Osteoblast (primary cell): ENCODE measurements around the gene SSX2IP. TPM values are rescaled to one million over a fixed set of nuclear protein-coding genes. Genes with fewer than 3 reads are reported as not detected.

Source experiments
- DNase-seq: peaks from one replicate; pipeline ENCODE4 v3.0.0; 2011; ENCODE audit warnings: low spot score, mixed read lengths; ENCODE audit not compliant: insufficient read length; ENCODE audit errors: missing footprints
- H2AFZ ChIP-seq: 2 replicates; pipeline ENCODE4 v1.6.0; 2011; ENCODE audit warnings: mild to moderate bottlenecking, low read length
- H3K27ac ChIP-seq: 2 replicates; pipeline ENCODE4 v1.5.1; 2011; ENCODE audit warnings: mild to moderate bottlenecking, low read depth, low read length, moderate library complexity
- H3K27me3 ChIP-seq: 2 replicates; pipeline ENCODE4 v1.6.0; 2012; ENCODE audit warnings: mild to moderate bottlenecking, control low read depth, inconsistent platforms, low read length, moderate library complexity; ENCODE audit not compliant: insufficient read depth
- H3K36me3 ChIP-seq: 2 replicates; pipeline ENCODE4 v1.5.1; 2011; ENCODE audit warnings: mild to moderate bottlenecking, low read length, control low read depth, moderate library complexity; ENCODE audit not compliant: insufficient read depth
- H3K4me1 ChIP-seq: 2 replicates; pipeline ENCODE4 v1.5.1; 2011; ENCODE audit warnings: mild to moderate bottlenecking, low read length, control low read depth, moderate library complexity; ENCODE audit not compliant: insufficient read depth
- H3K4me2 ChIP-seq: 2 replicates; pipeline ENCODE4 v1.6.0; 2011; ENCODE audit warnings: mild to moderate bottlenecking, low read length; ENCODE audit not compliant: insufficient read depth
- H3K4me3 ChIP-seq: fragments of 200-600 bp; sonication (generic); 3 replicates; pipeline ENCODE4 v1.5.1; 2012; ENCODE audit warnings: mild to moderate bottlenecking, low read length, inconsistent platforms; ENCODE audit not compliant: insufficient read depth
- H3K79me2 ChIP-seq: 2 replicates; pipeline ENCODE4 v1.6.0; 2012; ENCODE audit warnings: mild to moderate bottlenecking, low read length, control low read depth, inconsistent platforms; ENCODE audit not compliant: insufficient read depth
- H3K9me3 ChIP-seq: 2 replicates; pipeline ENCODE4 v1.5.1; 2011; ENCODE audit warnings: low read depth, low read length, control low read depth
- H4K20me1 ChIP-seq: 2 replicates; pipeline ENCODE4 v1.6.0; 2012; ENCODE audit warnings: mild to moderate bottlenecking, low read length, control low read depth; ENCODE audit not compliant: insufficient read depth
- total RNA-seq: library from RNA; depleted of rRNA; stranded (reverse); fragments of >200 nt; gene quantifications from 2 replicates; pipeline ENCODE4 v1.2.3, GENCODE V29; 2012
- TF ChIP-seq, protein P1 (sequence below): IDR thresholded peaks from 2 replicates; pipeline ENCODE4 v1.5.1; 2011; ENCODE audit warnings: mild to moderate bottlenecking, low read depth, low read length, moderate library complexity; ENCODE audit errors: extremely low read depth

The SSX2IP gene
- total RNA-seq, 1 donor, result 10.9 TPM

DNA sequence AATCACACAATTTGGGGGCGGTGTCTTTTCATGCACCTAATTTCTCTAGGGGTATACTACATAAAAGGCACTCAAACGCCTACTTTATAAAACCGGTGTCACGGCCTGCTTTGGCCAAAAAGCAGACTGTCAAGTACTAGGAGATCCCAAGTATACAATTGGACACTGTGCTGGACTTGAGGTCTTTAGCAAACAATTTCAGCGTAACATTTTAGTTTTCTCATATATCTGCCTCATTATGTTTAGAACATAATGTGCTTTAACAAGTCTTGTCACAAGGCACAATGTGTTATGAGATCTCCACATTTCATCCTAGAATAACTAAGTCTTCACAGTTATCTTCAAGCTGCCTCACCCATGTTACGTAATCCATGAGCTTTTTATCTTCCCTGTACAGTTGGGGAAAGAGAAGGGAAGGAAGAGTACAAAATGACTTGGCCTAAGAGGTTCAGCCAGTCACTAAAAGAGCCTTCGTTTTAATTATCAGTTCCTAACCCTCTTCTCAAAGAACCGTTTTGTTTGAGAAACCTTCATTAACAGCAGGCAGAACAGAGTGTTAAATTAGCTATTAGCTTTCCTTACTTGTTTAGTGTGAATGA lies 1.7 kb downstream of the SSX2IP start:
- Histone ChIP-seq H3K27ac (peak overlapping the region; percentile 21), H3K27me3 (no peaks in the 10 kb centered on the region), H3K4me2 (peak overlapping the region; percentile 85), H3K9me3 (no peaks in the 10 kb centered on the region), H3K4me1 (peaks cover 24% of the 10 kb centered on the region), H2AFZ (no peak overlapping the region), H3K4me3 (peak overlapping the region; percentile 76), H3K79me2 (peaks cover 41% of the 10 kb centered on the region), H3K36me3 (no peaks in the 10 kb centered on the region), H4K20me1 (peaks cover 7% of the 10 kb centered on the region)
- TF ChIP-seq, protein P1, sequence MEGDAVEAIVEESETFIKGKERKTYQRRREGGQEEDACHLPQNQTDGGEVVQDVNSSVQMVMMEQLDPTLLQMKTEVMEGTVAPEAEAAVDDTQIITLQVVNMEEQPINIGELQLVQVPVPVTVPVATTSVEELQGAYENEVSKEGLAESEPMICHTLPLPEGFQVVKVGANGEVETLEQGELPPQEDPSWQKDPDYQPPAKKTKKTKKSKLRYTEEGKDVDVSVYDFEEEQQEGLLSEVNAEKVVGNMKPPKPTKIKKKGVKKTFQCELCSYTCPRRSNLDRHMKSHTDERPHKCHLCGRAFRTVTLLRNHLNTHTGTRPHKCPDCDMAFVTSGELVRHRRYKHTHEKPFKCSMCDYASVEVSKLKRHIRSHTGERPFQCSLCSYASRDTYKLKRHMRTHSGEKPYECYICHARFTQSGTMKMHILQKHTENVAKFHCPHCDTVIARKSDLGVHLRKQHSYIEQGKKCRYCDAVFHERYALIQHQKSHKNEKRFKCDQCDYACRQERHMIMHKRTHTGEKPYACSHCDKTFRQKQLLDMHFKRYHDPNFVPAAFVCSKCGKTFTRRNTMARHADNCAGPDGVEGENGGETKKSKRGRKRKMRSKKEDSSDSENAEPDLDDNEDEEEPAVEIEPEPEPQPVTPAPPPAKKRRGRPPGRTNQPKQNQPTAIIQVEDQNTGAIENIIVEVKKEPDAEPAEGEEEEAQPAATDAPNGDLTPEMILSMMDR, result no peak
- DNase-seq, result no peak

DNA sequence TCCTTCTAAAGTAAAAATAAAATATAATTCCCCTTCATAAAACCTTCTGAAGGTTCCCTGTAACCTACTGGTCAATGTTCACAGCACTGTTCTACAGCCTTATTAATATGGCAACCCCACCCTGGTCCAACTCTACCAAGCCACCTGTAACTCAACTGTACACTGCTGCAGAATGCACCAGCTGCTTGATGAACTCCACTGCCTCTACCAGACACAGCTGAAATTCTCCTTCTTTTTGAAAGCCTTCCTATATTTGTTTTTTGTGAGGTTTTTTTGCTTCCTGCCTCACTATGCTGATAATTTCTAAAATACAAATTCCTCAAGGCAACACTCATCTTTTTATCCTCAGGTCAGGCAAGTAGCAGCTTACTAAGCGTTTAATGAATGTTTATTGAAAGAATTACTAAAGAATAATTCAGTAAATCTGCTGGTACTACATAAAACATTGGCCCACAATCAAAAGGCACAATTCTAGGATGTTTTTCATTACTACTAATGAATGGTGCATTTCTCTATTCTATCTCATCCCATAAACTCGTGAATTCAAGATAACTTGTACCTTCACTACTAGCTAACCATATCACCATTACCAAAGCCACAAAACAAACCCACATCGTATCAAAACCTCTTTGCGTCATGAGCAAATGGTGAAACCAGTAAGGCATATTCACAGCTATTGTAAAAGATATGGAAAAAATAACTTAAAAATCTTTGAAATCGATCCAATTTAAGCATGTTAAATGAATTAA lies 2.4 kb downstream of the SSX2IP start:
- Histone ChIP-seq H3K27ac (peak overlapping the region; percentile 21), H4K20me1 (peaks cover 7% of the 10 kb centered on the region), H3K79me2 (peaks cover 44% of the 10 kb centered on the region), H3K9me3 (no peaks in the 10 kb centered on the region), H3K27me3 (no peaks in the 10 kb centered on the region), H3K4me1 (peaks cover 24% of the 10 kb centered on the region), H3K4me2 (peak overlapping the region; percentile 85), H3K36me3 (no peaks in the 10 kb centered on the region), H2AFZ (no peak overlapping the region), H3K4me3 (no peak overlapping the region)
- DNase-seq, result no peak
- TF ChIP-seq, protein P1, result no peak

GRCh38 chr1:84686223-84686622 lies 4.0 kb downstream of the SSX2IP start:
- H4K20me1 ChIP-seq, result peaks cover 15% of the 10 kb centered on the region
- no peak overlapping the region for H3K27ac ChIP-seq
- no peaks in the 10 kb centered on the region for H3K36me3 ChIP-seq
- no peak overlapping the region for H3K4me2 ChIP-seq
- H3K79me2 ChIP-seq, result peaks cover 51% of the 10 kb centered on the region
- H2AFZ ChIP-seq, result no peak overlapping the region
- H3K4me1 ChIP-seq, result peaks cover 21% of the 10 kb centered on the region
- TF ChIP-seq, protein P1, result no peak
- no peaks in the 10 kb centered on the region for H3K27me3 ChIP-seq
- H3K4me3 ChIP-seq, result no peak overlapping the region
- DNase-seq, result no peak
- no peaks in the 10 kb centered on the region for H3K9me3 ChIP-seq

GRCh38 chr1:84683508-84683907 lies 6.8 kb downstream of the SSX2IP start:
- TF ChIP-seq, protein P1, result no peak
- H3K79me2 ChIP-seq, result peaks cover 52% of the 10 kb centered on the region
- H3K27ac ChIP-seq, result no peak overlapping the region

More at GRCh38 chr1:84683508-84683907, 6.8 kb downstream of the SSX2IP start:
- no peaks in the 10 kb centered on the region for H3K9me3 ChIP-seq
- peaks cover 16% of the 10 kb centered on the region for H4K20me1 ChIP-seq
- no peak for DNase-seq
- no peak overlapping the region for H2AFZ ChIP-seq
- H3K4me3 ChIP-seq, result no peak overlapping the region
- H3K27me3 ChIP-seq, result no peaks in the 10 kb centered on the region
- no peaks in the 10 kb centered on the region for H3K36me3 ChIP-seq
- peaks cover 6% of the 10 kb centered on the region for H3K4me1 ChIP-seq
- no peak overlapping the region for H3K4me2 ChIP-seq
